MM.1S (cell line): ENCODE data around the gene RAB3A.

Experiments
- DNase-seq: peaks from one replicate; pipeline ENCODE4 v3.0.0-alpha.2; 2015
- H2AFZ ChIP-seq: fragments of 300-600 bp; sonication (generic); 2 replicates; pipeline ENCODE4 v1.6.0; 2016; ENCODE audit warnings: antibody characterized with exemption, low read length
- H3F3A ChIP-seq: fragments of 300-600 bp; sonication (generic); 2 replicates; pipeline ENCODE4 v1.6.1; 2016; ENCODE audit warnings: mild to moderate bottlenecking, antibody characterized with exemption, low read length, moderate library complexity, mixed read lengths; ENCODE audit not compliant: insufficient read depth
- H3K27ac ChIP-seq: fragments of 300-600 bp; sonication (generic); 2 replicates; pipeline ENCODE4 v1.5.1; 2016; ENCODE audit warnings: mild to moderate bottlenecking, low read length
- H3K27me3 ChIP-seq: fragments of 300-600 bp; sonication (generic); replicated peaks from 2 replicates; pipeline ENCODE4 v1.6.0; 2016; ENCODE audit warnings: low read length; ENCODE audit not compliant: insufficient read depth
- H3K36me3 ChIP-seq: fragments of 300-600 bp; sonication (generic); replicated peaks from 2 replicates; pipeline ENCODE4 v1.6.1; 2016; ENCODE audit warnings: mild to moderate bottlenecking, low read length, mixed read lengths; ENCODE audit not compliant: insufficient read depth
- H3K4me1 ChIP-seq: fragments of 300-600 bp; sonication (generic); 2 replicates; pipeline ENCODE4 v1.6.1; 2016; ENCODE audit warnings: low read length, mixed read lengths
- H3K4me2 ChIP-seq: fragments of 300-600 bp; sonication (generic); 2 replicates; pipeline ENCODE4 v1.6.0; 2016; ENCODE audit warnings: low read depth, low read length
- H3K4me3 ChIP-seq: fragments of 300-600 bp; sonication (generic); 2 replicates; pipeline ENCODE4 v1.5.1; 2016; ENCODE audit warnings: low read length, mixed read lengths
- H3K79me2 ChIP-seq: fragments of 300-600 bp; sonication (generic); 2 replicates; pipeline ENCODE4 v1.6.1; 2016; ENCODE audit warnings: mixed run types, low read length, mixed read lengths
- H3K9ac ChIP-seq: fragments of 300-600 bp; sonication (generic); 2 replicates; pipeline ENCODE4 v1.6.1; 2016; ENCODE audit warnings: low read length, mixed read lengths
- H3K9me2 ChIP-seq: fragments of 300-600 bp; sonication (generic); replicated peaks from 2 replicates; pipeline ENCODE4 v1.6.1; 2016; ENCODE audit warnings: mild to moderate bottlenecking, low read length, mixed read lengths; ENCODE audit not compliant: insufficient read depth
- H3K9me3 ChIP-seq: fragments of 300-600 bp; sonication (generic); replicated peaks from 2 replicates; pipeline ENCODE4 v1.6.1; 2016; ENCODE audit warnings: mild to moderate bottlenecking, low read length, mixed read lengths; ENCODE audit not compliant: insufficient read depth
- H4K20me1 ChIP-seq: fragments of 300-600 bp; sonication (generic); 2 replicates; pipeline ENCODE4 v1.6.1; 2016; ENCODE audit warnings: mild to moderate bottlenecking, low read length, moderate library complexity, mixed read lengths; ENCODE audit not compliant: insufficient read depth
- EZH2 ChIP-seq: fragments of 300-600 bp; sonication (generic); optimal IDR thresholded peaks from 2 replicates; pipeline ENCODE3; 2017; ENCODE audit warnings: low read depth, mild to moderate bottlenecking, antibody characterized with exemption, low read length, mixed read lengths
- EZH2phosphoT487 ChIP-seq: fragments of 300-600 bp; sonication (generic); IDR thresholded peaks from 2 replicates; pipeline ENCODE4 v1.6.1; 2018; ENCODE audit warnings: antibody characterized with exemption, low read length
- TF ChIP-seq, protein P1 (sequence below): fragments of 300-600 bp; sonication (generic); IDR thresholded peaks from 2 replicates; pipeline ENCODE4 v1.5.1; 2016; ENCODE audit warnings: antibody characterized with exemption, low read length, mixed read lengths

The RAB3A gene

DNA sequence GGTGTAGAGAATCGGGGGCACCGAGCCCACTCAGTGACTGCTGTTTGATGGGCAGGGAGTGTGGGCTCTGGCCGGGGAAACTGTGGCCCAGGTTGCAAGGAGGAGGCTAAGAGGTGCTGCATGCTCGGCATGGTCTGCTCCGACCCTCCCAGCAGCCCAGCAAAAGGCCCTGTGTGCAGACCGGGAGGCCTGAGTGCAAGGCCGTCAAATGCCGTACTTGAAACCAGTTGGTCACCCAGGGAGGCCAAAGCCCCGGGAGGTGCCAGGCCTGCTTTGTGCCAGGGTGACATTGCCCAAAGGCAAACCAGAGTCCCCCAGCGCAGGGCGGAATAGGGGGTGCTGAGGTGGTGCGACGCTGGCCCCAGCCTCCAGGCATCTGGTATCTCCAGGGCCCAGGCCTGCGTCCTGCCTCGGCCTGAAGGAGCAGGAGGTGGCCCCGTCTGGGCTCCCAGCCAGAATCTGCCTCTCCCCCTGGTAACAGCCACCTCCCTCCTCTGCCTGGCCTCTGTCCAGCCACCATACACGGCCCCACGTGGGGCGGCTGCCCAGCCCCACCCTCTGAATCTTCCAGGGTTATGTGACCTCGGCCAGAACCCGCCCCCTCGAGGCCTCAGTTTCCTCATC, 46.9 kb downstream of the RAB3A start:
- no peak for DNase-seq

DNA sequence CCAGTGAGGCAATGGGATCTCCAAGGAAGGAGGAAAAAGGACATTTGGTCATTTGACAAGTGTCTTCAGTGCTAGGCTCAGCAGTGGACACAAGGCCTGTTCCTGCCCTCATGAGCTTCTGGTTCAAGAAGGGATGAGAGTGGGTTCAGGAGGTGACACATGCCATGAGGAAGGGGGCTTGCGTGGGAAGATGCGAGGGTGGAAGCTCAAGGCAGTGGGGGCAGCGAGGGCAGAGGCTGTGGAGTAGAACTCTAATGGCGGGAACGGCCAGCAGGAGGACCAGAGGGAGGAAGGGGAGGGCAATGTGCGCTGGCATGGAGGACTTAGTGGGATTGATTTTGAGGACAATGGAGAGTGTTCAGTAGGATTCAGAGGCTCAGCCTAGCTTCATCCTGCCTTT, 47.6 kb downstream of the RAB3A start:
- TF ChIP-seq, protein P1, sequence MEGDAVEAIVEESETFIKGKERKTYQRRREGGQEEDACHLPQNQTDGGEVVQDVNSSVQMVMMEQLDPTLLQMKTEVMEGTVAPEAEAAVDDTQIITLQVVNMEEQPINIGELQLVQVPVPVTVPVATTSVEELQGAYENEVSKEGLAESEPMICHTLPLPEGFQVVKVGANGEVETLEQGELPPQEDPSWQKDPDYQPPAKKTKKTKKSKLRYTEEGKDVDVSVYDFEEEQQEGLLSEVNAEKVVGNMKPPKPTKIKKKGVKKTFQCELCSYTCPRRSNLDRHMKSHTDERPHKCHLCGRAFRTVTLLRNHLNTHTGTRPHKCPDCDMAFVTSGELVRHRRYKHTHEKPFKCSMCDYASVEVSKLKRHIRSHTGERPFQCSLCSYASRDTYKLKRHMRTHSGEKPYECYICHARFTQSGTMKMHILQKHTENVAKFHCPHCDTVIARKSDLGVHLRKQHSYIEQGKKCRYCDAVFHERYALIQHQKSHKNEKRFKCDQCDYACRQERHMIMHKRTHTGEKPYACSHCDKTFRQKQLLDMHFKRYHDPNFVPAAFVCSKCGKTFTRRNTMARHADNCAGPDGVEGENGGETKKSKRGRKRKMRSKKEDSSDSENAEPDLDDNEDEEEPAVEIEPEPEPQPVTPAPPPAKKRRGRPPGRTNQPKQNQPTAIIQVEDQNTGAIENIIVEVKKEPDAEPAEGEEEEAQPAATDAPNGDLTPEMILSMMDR = no peak
- TF ChIP-seq EZH2phosphoT487 (no peak), EZH2 (no peak)
- H3K27ac ChIP-seq = no peak overlapping the region

More for the DNA sequence above, 46.9 kb downstream of the RAB3A start:
- H2AFZ ChIP-seq = no peak overlapping the region
- no peaks in the 10 kb centered on the region for H3K9me3 ChIP-seq
- H3F3A ChIP-seq = peaks cover 13% of the 10 kb centered on the region
- H4K20me1 ChIP-seq = no peaks in the 10 kb centered on the region
- no peak overlapping the region for H3K4me3 ChIP-seq
- H3K27me3 ChIP-seq = no peaks in the 10 kb centered on the region
- no peak overlapping the region for H3K27ac ChIP-seq
- H3K4me1 ChIP-seq = peaks cover 4% of the 10 kb centered on the region
- no peaks in the 10 kb centered on the region for H3K9me2 ChIP-seq
- no peak overlapping the region for H3K4me2 ChIP-seq
- no peak overlapping the region for H3K9ac ChIP-seq
- TF ChIP-seq EZH2phosphoT487 (no peak), EZH2 (no peak)
- TF ChIP-seq, protein P1 = no peak
- H3K36me3 ChIP-seq = no peaks in the 10 kb centered on the region
- peaks cover 14% of the 10 kb centered on the region; the same call in 1 of the 2 replicates for H3K79me2 ChIP-seq

DNA sequence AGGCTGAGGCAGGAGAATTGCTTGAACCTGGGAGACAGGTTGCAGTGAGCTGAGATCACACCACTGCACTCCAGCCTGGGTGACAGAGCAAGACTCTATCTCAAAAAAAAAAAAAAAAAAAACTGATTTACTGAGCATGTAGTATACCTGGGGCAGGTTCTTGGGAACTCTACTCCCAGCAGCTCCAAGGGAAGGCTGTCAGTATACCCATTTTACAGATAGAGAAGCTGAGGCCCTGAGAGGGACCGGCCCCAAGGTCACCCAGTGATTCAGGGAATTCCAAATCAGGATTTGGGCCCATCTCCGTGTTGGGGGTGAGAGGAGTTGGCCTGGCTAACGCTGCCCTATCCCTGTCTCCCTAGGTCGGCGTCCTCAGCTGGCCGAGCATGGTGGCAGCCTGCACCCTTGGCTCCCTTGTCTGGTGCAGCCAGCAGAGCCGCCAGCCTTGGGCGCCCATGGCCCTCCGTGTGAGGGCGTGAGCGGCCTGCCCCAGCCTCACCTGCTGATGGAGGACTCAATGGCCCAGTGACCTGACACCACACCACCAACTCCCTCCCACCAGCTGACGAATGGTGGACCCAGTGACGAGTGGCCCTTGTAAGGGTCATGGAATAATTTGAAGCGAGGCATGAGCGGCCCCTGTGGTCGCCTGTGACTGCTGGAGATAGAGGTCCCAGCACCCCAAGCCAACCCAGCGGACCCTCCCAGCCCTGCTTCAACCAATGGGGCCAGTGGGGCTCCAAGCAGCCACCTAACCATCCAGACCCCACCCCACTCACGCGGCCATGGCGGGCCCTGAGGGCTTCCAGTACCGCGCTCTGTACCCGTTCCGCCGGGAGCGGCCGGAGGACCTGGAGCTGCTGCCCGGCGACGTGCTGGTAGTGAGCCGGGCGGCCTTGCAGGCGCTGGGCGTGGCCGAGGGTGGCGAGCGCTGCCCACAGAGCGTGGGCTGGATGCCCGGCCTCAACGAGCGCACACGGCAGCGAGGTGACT, 48.5 kb downstream of the RAB3A start:
- H3K4me3 ChIP-seq = no peak overlapping the region
- DNase-seq = no peak
- H3K4me2 ChIP-seq = no peak overlapping the region
- H3K27ac ChIP-seq = no peak overlapping the region
- no peaks in the 10 kb centered on the region for H3K27me3 ChIP-seq
- H3K36me3 ChIP-seq = no peaks in the 10 kb centered on the region
- H3K4me1 ChIP-seq = 0 out of 2 replicates have a peak, but pooled peaks cover 6% of the 10 kb centered on the region
- peaks cover 17% of the 10 kb centered on the region for H3F3A ChIP-seq
- H3K9me3 ChIP-seq = no peaks in the 10 kb centered on the region
- H2AFZ ChIP-seq = no peak overlapping the region
- H3K9me2 ChIP-seq = no peaks in the 10 kb centered on the region
- H4K20me1 ChIP-seq = no peaks in the 10 kb centered on the region
- H3K9ac ChIP-seq = no peak overlapping the region
- H3K79me2 ChIP-seq = peaks cover 14% of the 10 kb centered on the region; the same call in 1 of the 2 replicates
- TF ChIP-seq EZH2phosphoT487 = no peak
- no peak for TF ChIP-seq EZH2
- TF ChIP-seq, protein P1 = no peak

More for the DNA sequence above, 47.6 kb downstream of the RAB3A start:
- Histone ChIP-seq H3K4me2 (no peak overlapping the region), H4K20me1 (no peaks in the 10 kb centered on the region), H3K9me2 (no peaks in the 10 kb centered on the region), H3K4me3 (no peak overlapping the region), H3K79me2 (peaks cover 14% of the 10 kb centered on the region; the same call in 1 of the 2 replicates), H3F3A (peaks cover 17% of the 10 kb centered on the region), H2AFZ (no peak overlapping the region), H3K9me3 (no peaks in the 10 kb centered on the region), H3K4me1 (0 out of 2 replicates have a peak, but pooled peaks cover 6% of the 10 kb centered on the region), H3K9ac (no peak overlapping the region), H3K36me3 (no peaks in the 10 kb centered on the region), H3K27me3 (no peaks in the 10 kb centered on the region)
- DNase-seq = no peak
